AG04450 (cell line): ENCODE data around the gene RPS6KA5. TPM values are rescaled to one million over a fixed set of nuclear protein-coding genes. Genes with fewer than 3 reads are reported as not detected.

Source experiments
- CTCF ChIA-PET: fragments of 300-600, 350-600 bp; formaldehyde crosslinking; extraction: SDS; loops from one replicate; lab custom pipeline; 2022; ENCODE audit warnings: antibody characterized with exemption, inconsistent platforms; lab: Charles Lee
- POLR2A ChIA-PET: fragments of 350-600 bp; formaldehyde crosslinking; extraction: SDS; loops from one replicate; lab custom pipeline; 2021; ENCODE audit warnings: antibody characterized with exemption, inconsistent platforms; lab: Yijun Ruan, JAX
- DNase-seq: peaks from one replicate; pipeline ENCODE4 v3.0.0-alpha.2; 2011; ENCODE audit warnings: low read depth, low spot score
- H3K27ac ChIP-seq: one replicate; pipeline ENCODE4 v1.5.1; 2012; ENCODE audit warnings: low read depth, low read length, control low read depth
- H3K27me3 ChIP-seq: one replicate; pipeline ENCODE4 v1.6.0; 2012; ENCODE audit warnings: low read length; ENCODE audit not compliant: control insufficient read depth, insufficient read depth
- H3K4me3 ChIP-seq: 2 replicates; pipeline ENCODE4 v1.5.1; 2011; ENCODE audit warnings: mild to moderate bottlenecking, low read depth, low read length, control low read depth
- H3K9me3 ChIP-seq: 2 replicates; pipeline ENCODE4 v1.5.1; 2012; ENCODE audit warnings: low read length; ENCODE audit not compliant: control insufficient read depth, insufficient read depth
- polyA plus RNA-seq: library from polyadenylated mRNA; depleted of rRNA; stranded (reverse); fragments of >200 nt; gene quantifications from 2 replicates; pipeline ENCODE4 v1.2.3, GENCODE V29; 2011
- TF ChIP-seq, protein P1 (sequence below): IDR thresholded peaks from 2 replicates; pipeline ENCODE4 v1.5.1; 2011; ENCODE audit warnings: low read depth, low read length, control low read depth, inconsistent platforms

Gene RPS6KA5
- polyA plus RNA-seq, 1 experiment = 1.5 TPM

DNA sequence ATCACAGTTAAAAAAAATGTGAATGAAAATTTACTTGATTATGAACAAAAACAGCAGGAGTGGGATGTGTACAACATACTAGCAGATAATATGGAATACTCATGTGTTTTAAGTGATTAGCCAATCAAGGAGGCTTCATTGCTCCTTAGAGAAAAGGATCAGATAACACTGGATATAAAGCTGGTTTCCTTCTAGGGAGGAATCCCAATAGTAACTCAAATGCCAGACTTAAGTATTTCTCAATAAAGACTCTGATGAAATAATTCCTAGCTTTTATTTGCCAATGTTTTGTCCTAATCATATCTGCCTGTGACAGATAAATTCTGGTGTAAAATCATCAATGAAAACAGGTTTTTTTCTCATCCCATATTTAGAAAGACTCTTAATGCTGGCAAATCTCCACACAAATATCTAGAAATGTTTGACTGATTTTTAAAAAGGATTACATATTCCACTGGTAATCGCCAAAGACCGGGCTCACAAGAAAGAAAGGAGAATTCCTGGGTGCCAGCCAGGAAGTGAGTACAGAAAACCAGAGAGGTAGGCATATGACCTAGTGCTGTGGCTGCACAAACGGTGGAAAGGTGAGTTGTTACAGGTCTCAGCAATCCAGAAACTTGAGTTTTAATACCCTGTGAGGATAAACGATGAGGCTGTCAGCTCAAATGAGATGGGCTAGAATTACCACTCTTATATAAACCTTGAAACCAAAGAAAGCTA, 135.7 kb downstream of the RPS6KA5 start:
- no peak for DNase-seq
- TF ChIP-seq, protein P1, sequence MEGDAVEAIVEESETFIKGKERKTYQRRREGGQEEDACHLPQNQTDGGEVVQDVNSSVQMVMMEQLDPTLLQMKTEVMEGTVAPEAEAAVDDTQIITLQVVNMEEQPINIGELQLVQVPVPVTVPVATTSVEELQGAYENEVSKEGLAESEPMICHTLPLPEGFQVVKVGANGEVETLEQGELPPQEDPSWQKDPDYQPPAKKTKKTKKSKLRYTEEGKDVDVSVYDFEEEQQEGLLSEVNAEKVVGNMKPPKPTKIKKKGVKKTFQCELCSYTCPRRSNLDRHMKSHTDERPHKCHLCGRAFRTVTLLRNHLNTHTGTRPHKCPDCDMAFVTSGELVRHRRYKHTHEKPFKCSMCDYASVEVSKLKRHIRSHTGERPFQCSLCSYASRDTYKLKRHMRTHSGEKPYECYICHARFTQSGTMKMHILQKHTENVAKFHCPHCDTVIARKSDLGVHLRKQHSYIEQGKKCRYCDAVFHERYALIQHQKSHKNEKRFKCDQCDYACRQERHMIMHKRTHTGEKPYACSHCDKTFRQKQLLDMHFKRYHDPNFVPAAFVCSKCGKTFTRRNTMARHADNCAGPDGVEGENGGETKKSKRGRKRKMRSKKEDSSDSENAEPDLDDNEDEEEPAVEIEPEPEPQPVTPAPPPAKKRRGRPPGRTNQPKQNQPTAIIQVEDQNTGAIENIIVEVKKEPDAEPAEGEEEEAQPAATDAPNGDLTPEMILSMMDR = no peak
- ChIA-PET POLR2A (no interaction called here), CTCF (interaction anchor here (0.7 to 2.1 kb wide), 3 partner anchors 12 to 249 kb away, joined by 4 to 13 read pairs (median 11); no protein-coding TSS in a partner anchor)
- H3K9me3 ChIP-seq = no peaks in the 10 kb centered on the region
- H3K27ac ChIP-seq = no peak overlapping the region
- no peaks in the 10 kb centered on the region for H3K27me3 ChIP-seq
- H3K4me3 ChIP-seq = no peak overlapping the region

DNA sequence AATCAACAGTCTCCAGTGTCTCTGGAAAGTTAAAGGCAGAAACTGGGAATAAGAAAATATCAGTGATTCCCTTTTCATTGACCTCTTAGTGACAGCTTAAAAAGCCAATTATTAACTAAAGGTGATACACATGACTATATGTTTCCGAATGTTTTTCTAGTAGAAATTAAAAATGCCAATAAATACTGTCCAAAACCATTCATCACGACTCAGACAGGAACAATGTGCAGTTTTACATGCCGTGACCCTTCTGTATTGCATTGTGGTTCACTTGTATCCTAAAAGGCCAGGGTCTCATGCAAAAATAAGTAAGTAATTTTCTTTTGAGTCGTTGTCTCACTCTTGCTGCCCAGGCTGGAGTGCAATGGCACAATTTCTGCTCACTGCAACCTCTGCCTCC, 138.3 kb downstream of the RPS6KA5 start:
- CTCF ChIA-PET = interaction anchor here (0.7 to 2.4 kb wide), 2 partner anchors 19 to 252 kb away, joined by 4 to 6 read pairs; no protein-coding TSS in a partner anchor
- H3K4me3 ChIP-seq = no peak overlapping the region
- DNase-seq = no peak
- POLR2A ChIA-PET = no interaction called here
- no peak overlapping the region for H3K27ac ChIP-seq
- H3K9me3 ChIP-seq = no peaks in the 10 kb centered on the region
- H3K27me3 ChIP-seq = no peaks in the 10 kb centered on the region
- TF ChIP-seq, protein P1 = no peak

GRCh38 chr14:90911121-90911520, 149.3 kb downstream of the RPS6KA5 start:
- ChIA-PET POLR2A (no interaction called here), CTCF (interaction anchor here (0.8 to 1.8 kb wide), 4 partner anchors 8 to 266 kb away, joined by 3 to 15 read pairs (median 4); no protein-coding TSS in a partner anchor)
- Histone ChIP-seq H3K27me3 (no peaks in the 10 kb centered on the region), H3K27ac (no peak overlapping the region), H3K4me3 (no peak overlapping the region), H3K9me3 (no peaks in the 10 kb centered on the region)
- no peak for DNase-seq
- TF ChIP-seq, protein P1 = no peak

DNA sequence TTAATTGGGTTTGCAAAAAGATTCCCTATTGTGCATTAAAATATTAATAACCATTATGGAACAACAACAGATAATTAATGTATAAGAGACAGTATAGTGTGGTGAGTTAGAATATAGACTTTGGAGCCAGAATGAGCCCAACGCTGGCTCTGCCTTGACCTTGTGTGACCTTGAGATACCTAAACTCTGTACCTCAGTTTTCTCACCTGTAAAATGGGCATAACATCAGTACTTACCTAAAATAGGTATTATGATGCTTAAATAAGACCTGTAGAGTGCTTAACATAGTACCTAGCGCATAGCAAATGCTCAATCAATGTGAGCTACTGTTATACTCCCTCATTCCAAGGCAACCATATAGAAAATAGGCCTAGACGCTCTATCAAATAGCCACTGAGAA, 153.3 kb downstream of the RPS6KA5 start:
- no peak overlapping the region for H3K4me3 ChIP-seq
- H3K27me3 ChIP-seq = no peaks in the 10 kb centered on the region
- H3K9me3 ChIP-seq = no peaks in the 10 kb centered on the region
- H3K27ac ChIP-seq = no peak overlapping the region
- TF ChIP-seq, protein P1 = no peak
- ChIA-PET CTCF (interaction anchor here (3.4 kb wide), 1 partner anchor 266 kb away, joined by 28 read pairs; no protein-coding TSS in a partner anchor), POLR2A (no interaction called here)
- DNase-seq = no peak

DNA sequence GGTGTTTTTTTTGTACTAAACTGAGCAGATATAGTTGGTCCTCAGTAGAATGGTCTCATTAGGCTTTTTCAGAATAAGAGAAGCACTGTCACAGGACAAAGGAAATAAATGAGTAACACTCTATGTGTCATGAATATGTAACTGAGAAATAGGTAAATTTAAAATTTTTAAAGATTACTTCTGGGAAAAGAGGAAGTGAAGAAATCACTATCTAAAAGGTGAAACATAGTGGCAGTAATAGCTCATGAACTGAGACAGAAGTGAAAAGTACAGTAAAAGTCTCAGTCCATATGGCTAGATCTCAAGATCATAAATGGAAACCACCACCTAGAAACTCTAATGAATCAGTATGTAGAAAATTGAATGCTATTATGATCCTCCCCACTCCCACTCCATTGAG, 154.9 kb downstream of the RPS6KA5 start:
- Histone ChIP-seq H3K27ac (no peak overlapping the region), H3K9me3 (no peaks in the 10 kb centered on the region), H3K27me3 (no peaks in the 10 kb centered on the region), H3K4me3 (no peak overlapping the region)
- TF ChIP-seq, protein P1 = no peak
- POLR2A ChIA-PET = no interaction called here
- CTCF ChIA-PET = interaction anchor here (0.7 to 7.7 kb wide), 2 partner anchors 242 to 269 kb away, joined by 3 to 320 read pairs; no protein-coding TSS in a partner anchor
- no peak for DNase-seq
